ENCODE results near the gene EOMES. TPM values are rescaled to one million over a fixed set of nuclear protein-coding genes. Genes with fewer than 3 reads are reported as not detected.

The EOMES gene
- total RNA-seq, 2 donors from 2014 or later, result 117 to 270 TPM

DNA sequence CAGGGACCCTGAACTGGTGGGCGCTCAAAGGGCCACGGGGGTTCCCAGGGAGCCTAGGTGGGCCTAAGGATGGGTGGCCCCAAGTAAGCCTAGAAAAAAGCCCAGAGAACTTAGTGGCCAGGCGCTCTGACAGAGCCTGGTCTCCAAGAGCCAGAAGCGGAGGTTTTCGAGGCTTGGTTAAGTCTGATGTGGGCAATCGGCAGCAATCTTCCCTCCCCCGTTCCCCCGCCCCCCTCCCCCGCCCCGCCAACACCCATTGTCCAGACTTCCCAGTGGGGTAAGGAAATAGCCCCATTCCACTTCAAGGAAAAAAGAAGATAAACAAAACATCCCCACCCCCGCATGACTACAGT lies 6.7 kb downstream of the EOMES start:
- peak overlapping the region; percentile 98 to 99 for H3K27ac Mint-ChIP-seq
- H3K9me3 Mint-ChIP-seq, result no peaks in the 10 kb centered on the region
- no peak for DNase-seq (ENCODE audit: low spot score)
- peaks cover 55 to 78% of the 10 kb centered on the region in 2 donors for H3K4me1 Mint-ChIP-seq (ENCODE audit: low read depth in 2 of 2)
- H3K4me3 Mint-ChIP-seq, result peak overlapping the region; percentile 100
- peaks cover 57% of the 10 kb centered on the region for H3K36me3 Mint-ChIP-seq
- no peaks in the 10 kb centered on the region for H3K27me3 Mint-ChIP-seq
- ATAC-seq, result no peak

GRCh38 chr3:27714692-27715453 lies 7.2 kb downstream of the EOMES start:
- Mint-ChIP-seq H3K36me3 (peaks cover 52% of the 10 kb centered on the region), H3K4me3 (peak overlapping the region; percentile 100), H3K27me3 (no peaks in the 10 kb centered on the region), H3K4me1 (ENCODE audit: low read depth in 2 of 2) (peaks cover 57 to 84% of the 10 kb centered on the region in 2 donors), H3K27ac (peak overlapping the region; percentile 98 to 99), H3K9me3 (no peaks in the 10 kb centered on the region)
- ATAC-seq, result peak; percentile 5 to 26
- peak; percentile 67 for DNase-seq (ENCODE audit: low spot score)

DNA sequence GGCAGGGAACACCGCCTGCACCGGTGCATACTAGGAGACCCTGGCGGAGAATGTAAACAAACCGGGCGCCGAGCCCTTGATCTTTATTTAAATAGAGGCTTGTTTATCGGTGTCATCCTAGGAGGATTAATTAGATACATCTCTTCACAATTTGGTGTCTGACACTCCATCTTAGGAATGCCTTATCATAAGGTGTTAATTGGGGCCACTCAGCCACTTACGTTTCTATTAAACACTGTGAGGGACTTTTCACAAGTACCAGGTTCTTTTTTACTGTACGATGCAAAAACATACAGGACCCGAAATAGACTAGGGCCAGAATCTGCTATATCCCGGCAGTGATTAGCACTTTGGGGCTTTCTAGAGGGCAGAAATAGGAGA lies 8.0 kb downstream of the EOMES start:
- peak overlapping the region; percentile 98 to 99 for H3K27ac Mint-ChIP-seq
- no peak for DNase-seq (ENCODE audit: low spot score)
- no peaks in the 10 kb centered on the region for H3K27me3 Mint-ChIP-seq
- H3K36me3 Mint-ChIP-seq, result peaks cover 45% of the 10 kb centered on the region
- peak overlapping the region; percentile 100 for H3K4me3 Mint-ChIP-seq
- H3K4me1 Mint-ChIP-seq (ENCODE audit: low read depth in 2 of 2), result peaks cover 53 to 82% of the 10 kb centered on the region in 2 donors
- H3K9me3 Mint-ChIP-seq, result no peaks in the 10 kb centered on the region
- peak in 1 of 2 donors; percentile 1 for ATAC-seq

DNA sequence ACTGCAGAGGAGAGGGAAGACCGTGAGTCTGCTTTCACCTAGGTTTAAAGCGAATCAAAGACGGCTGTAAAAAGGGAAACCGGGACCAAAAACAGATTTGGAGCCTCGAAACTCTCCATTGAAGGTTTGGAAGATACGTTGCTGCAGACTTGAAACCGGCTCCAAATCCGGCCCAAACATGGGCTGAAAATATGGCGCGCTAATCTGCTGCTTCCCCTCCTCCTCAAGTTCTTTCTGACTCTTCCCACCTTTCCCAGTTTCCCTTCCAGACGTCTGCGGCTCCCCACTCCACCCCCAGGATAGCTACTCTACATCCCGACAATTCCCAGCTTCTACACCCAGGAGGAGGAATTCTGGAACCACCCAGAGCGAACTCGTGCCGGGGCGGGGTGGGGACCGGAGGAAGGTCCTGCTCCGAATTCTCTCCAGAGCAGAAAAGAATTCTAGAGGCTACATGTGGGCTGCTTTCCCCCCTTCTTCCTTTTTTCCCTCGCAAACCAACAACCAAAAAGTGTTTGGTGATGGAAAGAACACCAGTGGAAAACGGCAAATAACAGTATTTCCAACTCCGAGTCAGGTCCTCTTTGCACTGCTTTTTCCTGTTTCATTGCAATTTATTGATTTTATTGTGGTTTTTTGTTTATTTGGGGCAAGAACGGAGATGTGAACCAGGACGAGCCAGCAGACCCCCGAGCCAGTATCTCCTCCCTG lies 8.5 kb downstream of the EOMES start:
- H3K27me3 Mint-ChIP-seq, result no peaks in the 10 kb centered on the region

GRCh38 chr3:27713078-27713423 lies 9.1 kb downstream of the EOMES start:
- Mint-ChIP-seq H3K36me3 (peaks cover 34% of the 10 kb centered on the region), H3K4me1 (ENCODE audit: low read depth in 2 of 2) (peaks cover 45 to 71% of the 10 kb centered on the region in 2 donors), H3K27ac (peak overlapping the region; percentile 98 to 99), H3K9me3 (no peaks in the 10 kb centered on the region), H3K27me3 (no peaks in the 10 kb centered on the region), H3K4me3 (peak overlapping the region; percentile 100)
- no peak for DNase-seq (ENCODE audit: low spot score)
- no peak for ATAC-seq

More for the DNA sequence above, 8.5 kb downstream of the EOMES start:
- DNase-seq (ENCODE audit: low spot score), result no peak
- Mint-ChIP-seq H3K4me1 (ENCODE audit: low read depth in 2 of 2) (peaks cover 49 to 76% of the 10 kb centered on the region in 2 donors), H3K9me3 (no peaks in the 10 kb centered on the region), H3K36me3 (peaks cover 40% of the 10 kb centered on the region), H3K4me3 (peak overlapping the region; percentile 100), H3K27ac (peak overlapping the region; percentile 98 to 99)
- no peak for ATAC-seq

GRCh38 chr3:27712136-27713077 lies 9.7 kb downstream of the EOMES start:
- ATAC-seq, result peak; percentile 88 to 94
- peak overlapping the region; percentile 100 for H3K4me3 Mint-ChIP-seq

GRCh38 chr3:27708250-27708649 lies 13.9 kb downstream of the EOMES start:
- H3K36me3 Mint-ChIP-seq, result no peaks in the 10 kb centered on the region
- no peak overlapping the region for H3K4me3 Mint-ChIP-seq
- no peak for DNase-seq (ENCODE audit: low spot score)
- no peaks in the 10 kb centered on the region for H3K9me3 Mint-ChIP-seq
- no peak overlapping the region for H3K27ac Mint-ChIP-seq
- ATAC-seq, result no peak
- peaks cover 16 to 25% of the 10 kb centered on the region in 2 donors for H3K4me1 Mint-ChIP-seq (ENCODE audit: low read depth in 2 of 2)
- peaks cover 0 to 7% of the 10 kb centered on the region in 2 donors for H3K27me3 Mint-ChIP-seq

More at GRCh38 chr3:27712136-27713077, 9.7 kb downstream of the EOMES start:
- H3K4me1 Mint-ChIP-seq (ENCODE audit: low read depth in 2 of 2), result peaks cover 43 to 64% of the 10 kb centered on the region in 2 donors
- peaks cover 28% of the 10 kb centered on the region for H3K36me3 Mint-ChIP-seq
- peak; percentile 92 for DNase-seq (ENCODE audit: low spot score)
- no peaks in the 10 kb centered on the region for H3K9me3 Mint-ChIP-seq
- no peaks in the 10 kb centered on the region for H3K27me3 Mint-ChIP-seq
- H3K27ac Mint-ChIP-seq, result peak overlapping the region; percentile 98 to 99

- no peak overlapping the region for H3K4me3 Mint-ChIP-seq
- peaks cover 5% of the 10 kb centered on the region for H3K36me3 Mint-ChIP-seq
- H3K27ac Mint-ChIP-seq, result no peak overlapping the region
- H3K27me3 Mint-ChIP-seq, result no peaks in the 10 kb centered on the region
- H3K9me3 Mint-ChIP-seq, result peaks cover 5% of the 10 kb centered on the region
- H3K4me1 Mint-ChIP-seq (ENCODE audit: low read depth in 2 of 2), result no peaks in the 10 kb centered on the region
- DNase-seq (ENCODE audit: low spot score) (no peak), ATAC-seq (no peak)
These were observed 23.1 kb downstream of the EOMES start for GRCh38 chr3:27699067-27699466.

- no peak for ATAC-seq
- H3K27me3 Mint-ChIP-seq, result peaks cover 0 to 7% of the 10 kb centered on the region in 2 donors
- peaks cover 5% of the 10 kb centered on the region for H3K9me3 Mint-ChIP-seq
- H3K36me3 Mint-ChIP-seq, result peaks cover 5% of the 10 kb centered on the region
- no peak overlapping the region for H3K4me3 Mint-ChIP-seq
- no peaks in the 10 kb centered on the region for H3K4me1 Mint-ChIP-seq (ENCODE audit: low read depth in 2 of 2)
- no peak overlapping the region for H3K27ac Mint-ChIP-seq
- DNase-seq (ENCODE audit: low spot score), result no peak
These were observed 25.2 kb downstream of the EOMES start for GRCh38 chr3:27696906-27697305.

DNA sequence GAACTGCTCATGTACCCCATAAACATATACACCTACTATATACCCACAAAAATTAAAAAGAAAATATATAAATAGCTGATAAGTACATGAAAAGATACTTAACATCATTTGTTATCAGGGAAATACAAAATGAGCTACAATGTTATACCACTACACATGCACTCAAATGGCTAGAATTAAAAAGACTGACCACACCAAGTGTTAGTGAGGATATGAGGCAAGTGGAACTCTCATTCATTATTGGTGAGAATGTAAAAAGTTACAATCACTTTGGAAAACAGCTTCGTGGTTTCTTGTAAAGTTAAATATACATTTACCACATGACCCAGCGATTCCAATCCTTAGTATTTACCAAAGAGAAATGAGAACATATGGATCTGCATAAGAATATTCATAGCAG lies 26.5 kb downstream of the EOMES start:
- peaks cover 0 to 14% of the 10 kb centered on the region in 2 donors for H3K27me3 Mint-ChIP-seq
- H3K27ac Mint-ChIP-seq, result no peak overlapping the region
- H3K4me3 Mint-ChIP-seq, result no peak overlapping the region
- DNase-seq (ENCODE audit: low spot score), result no peak
- no peak for ATAC-seq
- peaks cover 11% of the 10 kb centered on the region for H3K36me3 Mint-ChIP-seq
- peaks cover 10% of the 10 kb centered on the region for H3K9me3 Mint-ChIP-seq
- no peaks in the 10 kb centered on the region for H3K4me1 Mint-ChIP-seq (ENCODE audit: low read depth in 2 of 2)

DNA sequence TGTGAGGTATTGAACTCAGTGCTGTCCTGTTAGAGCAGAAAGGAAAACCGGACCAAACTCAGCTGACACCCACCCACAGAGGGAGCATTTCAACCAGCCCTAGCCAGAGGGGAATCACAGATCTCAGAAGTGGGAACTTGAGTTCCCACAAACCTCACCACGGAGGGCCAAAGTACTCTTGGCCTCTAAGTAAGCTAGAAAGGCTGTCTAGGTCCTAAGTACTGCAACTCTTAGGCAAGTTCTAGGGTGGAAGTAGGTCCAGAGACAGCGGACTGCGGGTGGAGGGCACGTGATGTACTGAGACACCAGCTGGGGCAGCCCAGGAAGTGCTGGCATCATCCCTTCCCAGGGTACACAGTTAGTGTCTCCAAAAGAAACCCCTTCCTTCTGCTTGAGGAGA lies 34.1 kb downstream of the EOMES start:
- Mint-ChIP-seq H3K36me3 (peaks cover 17% of the 10 kb centered on the region), H3K4me1 (ENCODE audit: low read depth in 2 of 2) (peaks cover 0 to 4% of the 10 kb centered on the region in 2 donors), H3K9me3 (peaks cover 6% of the 10 kb centered on the region), H3K4me3 (no peak overlapping the region), H3K27ac (no peak overlapping the region), H3K27me3 (peaks cover 0 to 11% of the 10 kb centered on the region in 2 donors)
- DNase-seq (ENCODE audit: low spot score), result no peak
- peak in 1 of 2 donors; percentile 48 for ATAC-seq

- Mint-ChIP-seq H3K9me3 (peaks cover 6% of the 10 kb centered on the region), H3K4me3 (no peak overlapping the region), H3K4me1 (ENCODE audit: low read depth in 2 of 2) (peaks cover 0 to 4% of the 10 kb centered on the region in 2 donors), H3K36me3 (peaks cover 17% of the 10 kb centered on the region), H3K27ac (no peak overlapping the region), H3K27me3 (peaks cover 0 to 7% of the 10 kb centered on the region in 2 donors)
- DNase-seq (ENCODE audit: low spot score) (no peak), ATAC-seq (no peak)
These were observed 35.5 kb downstream of the EOMES start for GRCh38 chr3:27686642-27687041.

DNA sequence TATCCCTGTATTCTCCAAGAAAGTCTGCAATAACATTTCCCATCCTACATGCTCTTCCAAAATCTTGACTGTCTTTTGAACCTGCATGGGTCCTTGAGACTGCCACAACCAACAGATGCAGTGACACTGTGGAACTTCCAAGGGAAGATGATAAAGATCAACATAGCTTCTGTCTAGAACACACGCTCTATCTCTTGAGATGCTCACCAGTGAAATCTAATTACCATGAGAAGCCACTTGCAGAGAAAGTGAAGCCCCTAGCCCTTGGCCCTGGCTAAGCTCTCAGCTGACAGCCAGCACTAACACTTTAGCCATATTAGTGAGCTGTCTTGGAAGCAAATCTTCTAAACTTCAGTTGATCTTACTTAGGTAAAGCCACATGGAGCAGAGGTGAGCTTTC lies 36.6 kb downstream of the EOMES start:
- no peak overlapping the region for H3K27ac Mint-ChIP-seq
- no peak for ATAC-seq
- DNase-seq (ENCODE audit: low spot score), result no peak
- peaks cover 9% of the 10 kb centered on the region for H3K36me3 Mint-ChIP-seq
- peaks cover 8 to 9% of the 10 kb centered on the region in 2 donors for H3K4me1 Mint-ChIP-seq (ENCODE audit: low read depth in 2 of 2)
- H3K27me3 Mint-ChIP-seq, result no peaks in the 10 kb centered on the region
- no peak overlapping the region for H3K4me3 Mint-ChIP-seq
- H3K9me3 Mint-ChIP-seq, result no peaks in the 10 kb centered on the region

Data from natural killer cell treated with Interleukin-12 subunit alpha and Interleukin-12 subunit beta and Interleukin-15 and Interleukin-18, amount 100 ng/mL, for 72 hours (primary cell).